HL-60/S4 treated with phorbol 12-myristate 13-acetate at 8.2 ng/mL for 4 days and 3 days (cell line): ENCODE results near the gene EPB41L2.

Experiments used
- in situ Hi-C: fragments of 300-500 bp; cut with MboI; formaldehyde crosslinking; loops from 2 replicates; pipeline ENCODE4 v1.15.0; 2022; ENCODE audit warnings: low sequenced_read_pairs

EPB41L2 gene

GRCh38 chr6:130980310-130981032, 82.6 kb downstream of the EPB41L2 start:
- in situ Hi-C loops, result no loop called here

- in situ Hi-C loops, result no loop called here
Observed at GRCh38 chr6:130978660-130979396, 84.2 kb downstream of the EPB41L2 start.

GRCh38 chr6:130978180-130978579, 84.9 kb downstream of the EPB41L2 start:
- in situ Hi-C loops, result no loop called here

- in situ Hi-C loops, result no loop called here
Observed at GRCh38 chr6:130975325-130975724, 87.7 kb downstream of the EPB41L2 start.

- in situ Hi-C loops, result no loop called here
Observed at GRCh38 chr6:130973521-130974277, 89.3 kb downstream of the EPB41L2 start.

GRCh38 chr6:130971504-130971903, 91.5 kb downstream of the EPB41L2 start:
- in situ Hi-C loops, result no loop called here

GRCh38 chr6:130970839-130971410, 92.1 kb downstream of the EPB41L2 start:
- in situ Hi-C loops, result no loop called here

GRCh38 chr6:130969791-130970491, 93.1 kb downstream of the EPB41L2 start:
- in situ Hi-C loops, result no loop called here

- in situ Hi-C loops, result no loop called here
Observed at GRCh38 chr6:130969166-130969565, 93.9 kb downstream of the EPB41L2 start.

- in situ Hi-C loops, result no loop called here
Observed at GRCh38 chr6:130968476-130968875, 94.6 kb downstream of the EPB41L2 start.

GRCh38 chr6:130967502-130968445, 95.3 kb downstream of the EPB41L2 start:
- in situ Hi-C loops, result no loop called here

- in situ Hi-C loops, result no loop called here
Observed at GRCh38 chr6:130966344-130966980, 96.6 kb downstream of the EPB41L2 start.

- in situ Hi-C loops, result no loop called here
Observed at GRCh38 chr6:130965656-130966055, 97.4 kb downstream of the EPB41L2 start.

- in situ Hi-C loops, result no loop called here
Observed at GRCh38 chr6:130964808-130965604, 98.0 kb downstream of the EPB41L2 start.

- in situ Hi-C loops, result no loop called here
Observed at GRCh38 chr6:130964289-130964688, 98.8 kb downstream of the EPB41L2 start.

GRCh38 chr6:130962966-130963365, 100.1 kb downstream of the EPB41L2 start:
- in situ Hi-C loops, result no loop called here

GRCh38 chr6:130961148-130961547, 101.9 kb downstream of the EPB41L2 start:
- in situ Hi-C loops, result no loop called here

- in situ Hi-C loops, result no loop called here
Observed at GRCh38 chr6:130959951-130960350, 103.1 kb downstream of the EPB41L2 start.
